Measurements from ENCODE around the gene AGAP1.

AGAP1 gene

GRCh38 chr2:235572592-235572991 lies 78.7 kb downstream of the AGAP1 start:
- no peak for ATAC-seq

- no peak for ATAC-seq
Measured at GRCh38 chr2:235573331-235574221, 79.7 kb downstream of the AGAP1 start.

DNA sequence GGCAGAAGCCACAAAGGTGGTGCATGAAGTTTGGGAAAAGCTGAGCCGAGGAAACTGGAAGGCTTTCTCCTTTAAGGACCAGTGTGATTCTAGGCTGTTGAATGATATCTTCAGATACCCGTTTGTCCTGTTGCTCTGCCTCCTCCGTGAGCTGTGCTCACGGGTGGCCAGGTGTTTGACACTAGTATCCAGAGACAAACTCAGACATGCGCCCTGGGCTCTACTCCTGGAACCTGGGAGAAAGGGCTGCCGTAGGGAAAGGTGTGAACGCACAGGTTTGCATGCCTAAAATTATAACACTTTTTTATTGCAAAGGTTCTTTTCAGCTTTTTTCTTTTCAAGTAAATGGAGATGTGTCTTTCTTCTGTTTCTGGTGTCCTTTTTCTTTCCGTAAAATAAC lies 81.6 kb downstream of the AGAP1 start:
- no peak for ATAC-seq

- ATAC-seq: no peak
Measured at GRCh38 chr2:235575904-235576303, 82.1 kb downstream of the AGAP1 start.

DNA sequence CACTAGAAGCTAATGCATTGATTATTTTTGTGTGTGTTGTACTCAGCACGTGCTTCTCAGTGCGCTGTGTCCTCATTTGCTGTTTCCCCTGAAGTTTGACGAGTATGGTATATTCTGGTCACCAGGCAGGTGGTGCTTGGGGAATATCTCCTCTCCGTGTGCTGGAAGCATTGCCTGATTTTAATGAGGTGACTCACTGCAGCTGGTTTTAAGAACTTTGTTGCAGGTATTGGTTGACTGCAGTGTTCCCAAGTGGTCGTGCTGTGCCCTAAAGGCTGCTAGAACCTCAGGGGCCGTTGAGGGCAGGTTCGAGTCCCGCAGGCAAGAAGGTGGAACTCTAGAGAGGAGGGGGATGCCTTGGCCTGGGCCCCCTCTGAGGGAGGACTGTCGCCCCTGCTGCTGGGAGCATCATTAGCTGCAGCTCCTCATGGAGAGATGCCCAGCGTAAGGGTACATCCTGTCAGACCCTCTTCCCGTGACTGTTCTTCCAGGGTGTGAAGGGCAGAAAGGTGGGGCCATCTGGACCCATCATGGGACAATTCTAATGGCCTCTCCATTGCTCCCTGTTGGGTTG lies 82.6 kb downstream of the AGAP1 start:
- ATAC-seq: no peak

DNA sequence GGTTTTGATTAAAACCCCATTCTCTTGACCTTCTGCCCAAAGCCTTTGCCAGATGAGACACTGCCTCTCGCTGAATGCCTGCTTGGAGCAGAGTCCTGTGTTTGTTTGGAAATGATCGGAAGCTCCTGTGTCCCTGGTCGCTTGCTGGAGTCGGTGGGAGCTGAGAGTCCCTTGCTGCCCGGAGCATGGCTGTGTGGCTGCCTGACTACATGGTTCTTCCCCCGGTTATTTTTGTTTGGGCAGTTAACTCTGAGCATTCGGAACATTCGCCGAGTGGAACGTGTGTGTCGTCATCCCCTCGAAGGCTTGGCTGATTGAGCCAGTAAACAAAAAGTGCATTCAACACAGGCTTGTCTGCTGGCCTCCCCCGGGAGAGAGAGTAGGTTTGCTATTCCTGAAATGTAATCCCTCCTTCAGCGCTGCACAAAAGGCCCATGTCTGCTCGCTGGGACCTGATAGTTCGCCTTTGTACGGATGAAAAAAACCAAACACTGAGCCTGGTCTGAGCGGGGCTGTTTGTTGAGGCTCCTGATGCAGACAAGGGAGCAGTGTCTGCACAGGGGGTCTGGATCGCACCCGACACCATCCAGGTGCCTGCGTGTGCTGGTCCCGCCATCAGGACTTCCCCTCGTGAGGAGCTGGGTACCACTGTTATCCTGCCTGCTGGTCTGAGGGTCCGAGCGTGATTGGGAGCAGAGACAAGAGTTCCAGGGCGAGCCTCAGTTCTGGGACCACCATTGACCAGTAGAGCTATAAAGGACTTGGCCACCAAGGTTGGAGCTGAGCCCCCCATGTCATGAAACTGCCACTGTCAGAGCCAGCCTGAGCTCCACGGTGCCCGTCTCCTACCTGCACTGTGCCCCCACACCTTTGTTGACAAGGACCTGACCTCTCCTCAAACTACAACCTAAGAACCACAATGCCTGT lies 83.8 kb downstream of the AGAP1 start:
- no peak for ATAC-seq

DNA sequence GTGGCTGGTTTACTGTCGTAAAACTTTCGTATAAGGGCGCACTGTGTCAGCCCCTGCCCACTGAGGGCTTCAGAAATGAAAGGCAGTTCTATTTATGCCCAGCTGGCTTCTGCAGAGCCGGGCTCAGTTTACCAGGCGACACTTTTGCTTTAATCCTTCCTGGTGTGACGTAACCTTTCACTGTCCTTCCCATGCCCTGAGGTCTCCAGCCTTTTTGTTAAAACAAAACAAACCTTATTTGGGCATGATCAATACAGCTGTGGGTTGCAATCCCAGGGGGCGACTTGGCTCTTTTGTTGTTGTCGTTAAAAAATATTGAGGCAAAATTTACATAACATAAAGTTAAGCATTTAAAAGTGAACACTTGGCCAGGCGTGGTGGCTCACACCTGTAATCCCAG lies 85.3 kb downstream of the AGAP1 start:
- no peak for ATAC-seq

GRCh38 chr2:235580426-235581157 lies 86.7 kb downstream of the AGAP1 start:
- ATAC-seq: no peak

DNA sequence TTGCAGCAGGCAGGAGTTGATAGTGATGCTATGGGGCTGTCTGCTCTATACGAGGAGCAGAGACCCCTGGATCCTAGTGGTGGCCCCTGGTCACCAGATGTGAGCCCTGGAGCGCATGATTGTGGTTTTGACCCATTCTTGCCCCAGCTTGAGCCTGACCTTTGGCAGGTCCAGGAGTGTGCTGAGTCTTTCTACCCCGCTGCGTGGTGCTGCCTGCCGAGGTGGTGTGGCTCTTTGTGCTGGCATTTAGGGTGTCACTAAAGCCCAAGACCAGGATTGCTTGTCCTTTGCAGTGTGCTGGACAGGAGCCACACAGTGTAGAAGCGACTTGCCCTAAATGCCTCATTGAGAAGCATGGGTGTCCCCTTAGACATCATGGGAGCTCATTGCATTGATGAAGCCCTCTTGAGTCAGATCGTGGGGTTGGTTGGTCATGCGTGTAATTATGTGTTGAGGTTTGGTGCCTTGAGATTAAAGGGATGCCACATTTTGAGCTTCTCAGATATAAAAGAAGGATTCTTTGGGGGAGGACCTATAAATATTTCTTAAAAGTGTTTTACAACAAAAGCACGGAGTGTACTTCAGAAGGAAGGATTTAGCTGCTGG lies 88.3 kb downstream of the AGAP1 start:
- no peak for ATAC-seq

DNA sequence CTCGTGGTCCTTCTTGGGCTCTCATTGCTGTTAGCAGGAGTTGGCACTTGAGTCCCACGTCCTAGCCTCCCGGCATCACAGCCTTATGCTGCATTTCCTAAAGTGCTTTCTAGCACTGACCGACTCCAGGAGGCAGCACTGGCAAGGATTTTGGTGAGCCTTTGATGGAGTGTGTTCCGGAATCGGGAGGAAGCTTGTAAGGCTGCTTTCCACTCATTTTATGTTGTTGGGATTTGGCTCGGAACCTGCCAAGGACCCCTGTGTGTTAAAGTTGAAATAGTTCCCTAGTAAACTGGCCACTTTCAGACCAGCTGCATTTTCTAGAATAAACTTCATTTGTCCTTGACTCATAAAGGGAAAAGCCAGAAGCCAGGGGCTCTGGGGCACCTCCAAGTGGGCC lies 88.9 kb downstream of the AGAP1 start:
- no peak for ATAC-seq

GRCh38 chr2:235583144-235583543 lies 89.3 kb downstream of the AGAP1 start:
- ATAC-seq: no peak

DNA sequence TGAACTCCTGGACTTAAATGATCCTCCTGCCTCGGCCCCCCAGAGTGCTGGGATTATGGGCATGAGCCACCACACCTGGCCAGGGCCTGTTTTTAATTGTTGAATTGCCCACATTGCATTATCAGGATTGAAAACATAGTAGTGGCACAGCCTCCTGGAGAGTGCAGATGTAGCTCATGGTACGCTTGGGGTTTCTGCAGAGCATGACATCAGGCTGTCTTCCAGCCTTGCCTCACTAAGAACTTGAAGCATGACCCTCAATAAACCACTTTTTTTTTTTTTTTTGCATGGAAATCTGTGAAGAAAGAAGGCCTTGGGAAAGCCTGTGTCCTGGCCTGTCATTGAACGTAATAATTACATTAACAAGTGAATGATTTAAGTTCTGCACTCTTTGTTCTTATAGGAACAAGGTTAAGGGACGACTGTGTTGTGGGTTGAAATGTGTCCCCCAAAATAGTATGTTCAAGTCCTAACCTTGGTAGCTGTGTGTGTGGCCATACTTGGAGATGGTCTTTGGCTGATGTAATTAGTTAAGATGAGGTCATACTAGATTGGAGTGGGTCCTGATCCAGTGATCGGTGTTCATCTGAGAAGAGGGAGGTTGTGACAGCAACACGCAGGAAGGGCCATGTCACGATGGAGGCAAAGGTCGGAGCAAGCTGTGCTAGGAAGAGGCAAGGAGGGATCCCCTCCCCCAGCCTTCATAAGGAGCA lies 90.2 kb downstream of the AGAP1 start:
- ATAC-seq: no peak

GRCh38 chr2:235584638-235585007 lies 90.8 kb downstream of the AGAP1 start:
- no peak for ATAC-seq

DNA sequence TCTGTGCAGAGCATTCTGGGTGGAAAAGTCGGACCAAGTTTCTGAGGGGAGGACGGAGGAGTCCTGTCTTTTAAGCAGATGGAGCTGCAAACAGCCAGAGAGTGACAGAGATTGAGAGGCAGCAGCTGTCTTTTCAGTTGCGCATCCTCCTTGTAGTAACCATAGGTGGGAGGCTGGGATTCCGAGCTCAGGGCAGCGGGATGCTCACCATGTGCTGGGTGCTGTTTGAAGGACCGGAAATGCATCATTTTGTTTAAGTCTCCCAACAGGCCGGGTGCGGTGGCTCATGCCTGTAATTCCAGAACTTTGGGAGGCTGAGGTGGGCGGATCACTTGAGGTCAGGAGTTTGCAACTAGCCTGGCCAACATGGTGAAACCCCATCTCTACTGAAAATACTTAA lies 93.4 kb downstream of the AGAP1 start:
- no peak for ATAC-seq

- ATAC-seq: no peak
Measured at GRCh38 chr2:235588750-235589149, 94.9 kb downstream of the AGAP1 start.

- ATAC-seq: no peak
Measured at GRCh38 chr2:235591231-235591730, 97.4 kb downstream of the AGAP1 start.

DNA sequence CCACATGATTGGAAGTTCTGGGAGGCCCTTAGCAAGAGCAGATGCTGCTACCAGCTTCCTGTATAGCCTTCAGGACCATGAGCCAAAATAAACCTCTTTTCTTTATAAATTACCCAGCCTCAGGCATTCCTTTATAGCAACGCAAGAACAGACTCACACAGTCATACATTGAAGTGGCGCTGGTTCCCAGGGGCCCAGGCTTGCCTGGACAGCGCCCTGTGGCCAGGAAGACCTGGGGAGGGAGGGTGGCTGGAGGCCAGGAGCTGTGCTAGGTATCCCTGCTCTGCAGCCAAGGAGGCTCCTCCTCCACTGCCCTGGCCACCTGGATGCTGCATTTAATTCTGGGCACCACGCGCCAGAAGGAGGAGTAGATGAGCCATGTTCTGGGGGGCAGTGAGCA lies 98.1 kb downstream of the AGAP1 start:
- no peak for ATAC-seq

DNA sequence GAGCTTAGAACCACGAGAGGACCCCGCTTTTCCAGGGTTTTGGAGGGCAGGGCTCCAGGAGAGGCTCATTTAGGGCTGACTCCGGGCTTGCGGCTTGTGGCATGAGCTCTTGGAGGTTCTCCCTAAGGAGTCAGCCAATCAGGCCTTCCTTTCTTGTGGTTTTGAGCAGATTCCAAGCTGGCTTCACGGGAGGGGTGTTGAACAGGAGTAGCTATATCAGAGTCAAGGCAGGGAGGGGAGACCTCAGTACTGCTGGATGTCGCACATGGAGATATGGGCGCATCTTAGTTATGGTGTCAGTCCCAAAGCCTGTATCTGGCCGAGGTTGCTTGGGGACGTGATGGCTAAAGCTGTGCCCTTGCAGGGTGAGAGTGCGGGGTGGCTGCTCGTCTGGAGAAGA lies 98.6 kb downstream of the AGAP1 start:
- ATAC-seq: no peak

DNA sequence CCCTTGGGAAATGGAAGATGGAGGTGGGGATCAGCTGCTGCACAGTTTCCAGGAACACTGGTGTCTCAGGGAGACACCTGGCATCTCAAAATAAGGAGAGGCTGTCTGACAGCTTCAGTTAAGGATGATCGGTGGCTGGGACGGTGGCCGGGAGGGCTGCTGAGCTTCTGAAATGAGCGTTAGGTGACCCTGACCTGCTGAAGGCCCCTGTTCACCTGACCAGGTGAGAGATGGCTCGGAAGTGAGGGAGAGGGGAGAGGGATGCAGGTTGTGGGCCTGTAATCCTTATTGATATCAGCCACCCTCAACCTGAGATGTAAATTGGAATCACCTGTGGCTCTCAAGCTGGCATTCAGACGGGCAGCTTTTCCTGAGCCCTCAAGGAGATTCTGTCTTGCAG lies 99.0 kb downstream of the AGAP1 start:
- ATAC-seq: no peak

- no peak for ATAC-seq
Measured at GRCh38 chr2:235594041-235594440, 100.2 kb downstream of the AGAP1 start.

DNA sequence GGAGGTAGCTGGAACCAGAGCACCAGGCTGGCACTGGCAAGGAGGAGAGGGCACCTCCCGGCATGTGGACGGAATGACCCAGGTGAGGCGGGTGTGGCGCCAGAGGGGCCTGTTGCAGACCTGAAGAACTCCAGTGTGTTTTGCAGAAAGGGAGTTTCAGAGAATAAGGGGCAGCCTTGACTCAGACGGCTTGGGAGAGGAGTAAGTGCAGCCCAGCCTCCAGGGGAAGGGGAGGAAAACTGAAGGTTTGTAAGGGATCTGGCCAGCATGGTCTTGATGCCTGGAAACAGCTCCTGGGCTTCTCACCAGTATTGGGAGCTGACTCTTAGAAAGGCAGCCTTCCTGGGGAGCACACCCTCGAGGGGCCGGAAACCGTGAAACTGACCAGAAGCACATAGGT lies 101.1 kb downstream of the AGAP1 start:
- ATAC-seq: no peak

All from activated CD4-positive, CD25-positive, alpha-beta regulatory T cell treated with anti-CD3 and anti-CD28 coated beads, Interleukin-2, amount 50 U/mL, for 24 hours (primary cell).